ENCODE measurements around the gene CAMK2D.

GRCh38 chr4:113788888-113789287 lies 27.4 kb upstream of the CAMK2D start:
- TF ChIP-seq EZH2 (IDR thresholded peaks at IDR 0.05; ENCODE audit: low read depth, unreplicated experiment): no peak
- no peak for TF ChIP-seq CTCF (conservative IDR thresholded peaks at IDR 0.05; ENCODE audit: low read depth in 2 of 2)
